ENCODE results near the gene VAC14.
A peak's percentile ranks its signal among the peaks of the same experiment; 100 is the strongest.

Gene VAC14

GRCh38 chr16:70709457-70709856 is 91.5 kb downstream of the VAC14 start:
- 95% methylated on average over 5 of the region's 5 CpGs for WGBS, 2 experiments
- Histone ChIP-seq H3K36me3 (ENCODE audit: control insufficient read depth, insufficient read depth, low read length) (no peaks in the 10 kb centered on the region), H3K27me3 (ENCODE audit: control insufficient read depth, insufficient read depth, low read length, poor library complexity, severe bottlenecking) (no peaks in the 10 kb centered on the region), H3K27ac (ENCODE audit: insufficient read depth, low read depth, low read length, poor library complexity, severe bottlenecking) (no peak overlapping the region), H3K4me3 (ENCODE audit: insufficient read depth, low read depth, low read length) (no peak overlapping the region), H3K4me1 (ENCODE audit: control insufficient read depth, insufficient read depth, low read length) (peaks cover 31% of the 10 kb centered on the region), H3K9me3 (ENCODE audit: control insufficient read depth, low read length) (no peaks in the 10 kb centered on the region)

GRCh38 chr16:70708366-70709246 is 92.4 kb downstream of the VAC14 start:
- 69% methylated on average over 20 of the region's 20 CpGs for WGBS, 2 experiments
- Histone ChIP-seq H3K36me3 (ENCODE audit: control insufficient read depth, insufficient read depth, low read length) (no peaks in the 10 kb centered on the region), H3K27ac (ENCODE audit: insufficient read depth, low read depth, low read length, poor library complexity, severe bottlenecking) (no peak overlapping the region), H3K4me1 (ENCODE audit: control insufficient read depth, insufficient read depth, low read length) (peaks cover 32% of the 10 kb centered on the region), H3K27me3 (ENCODE audit: control insufficient read depth, insufficient read depth, low read length, poor library complexity, severe bottlenecking) (no peaks in the 10 kb centered on the region), H3K9me3 (ENCODE audit: control insufficient read depth, low read length) (no peaks in the 10 kb centered on the region), H3K4me3 (ENCODE audit: insufficient read depth, low read depth, low read length) (no peak overlapping the region)

DNA sequence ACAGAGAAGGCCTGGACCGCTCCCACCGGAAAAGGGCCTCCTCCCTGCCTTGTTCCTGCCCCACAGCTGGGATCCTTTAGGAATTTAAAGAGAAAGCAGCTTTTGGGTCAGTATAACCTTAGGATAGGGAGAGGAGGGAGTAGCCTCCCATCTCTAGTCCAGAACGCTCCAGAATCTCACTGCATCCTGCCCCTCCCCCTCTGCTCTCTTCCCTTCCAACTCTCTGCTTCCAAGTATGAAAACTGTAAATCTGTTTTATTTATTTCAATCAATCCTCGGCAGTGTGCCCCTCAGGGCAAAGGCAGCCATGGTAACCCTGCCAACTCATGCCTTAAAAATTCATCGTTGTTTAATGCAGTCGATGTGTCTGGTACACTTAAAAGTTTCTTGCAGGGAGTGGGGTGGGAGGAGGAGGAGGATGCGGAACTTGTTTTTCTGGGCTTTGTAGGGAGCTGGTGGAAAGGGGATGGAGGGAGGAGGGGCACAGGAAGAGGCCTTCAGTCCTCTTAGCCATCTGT is 94.0 kb downstream of the VAC14 start:
- 93 to 96% methylated on average over 7 of the region's 7 CpGs for WGBS, 2 experiments
- Histone ChIP-seq H3K4me1 (ENCODE audit: control insufficient read depth, insufficient read depth, low read length) (peaks cover 23% of the 10 kb centered on the region), H3K27ac (ENCODE audit: insufficient read depth, low read depth, low read length, poor library complexity, severe bottlenecking) (no peak overlapping the region)

DNA sequence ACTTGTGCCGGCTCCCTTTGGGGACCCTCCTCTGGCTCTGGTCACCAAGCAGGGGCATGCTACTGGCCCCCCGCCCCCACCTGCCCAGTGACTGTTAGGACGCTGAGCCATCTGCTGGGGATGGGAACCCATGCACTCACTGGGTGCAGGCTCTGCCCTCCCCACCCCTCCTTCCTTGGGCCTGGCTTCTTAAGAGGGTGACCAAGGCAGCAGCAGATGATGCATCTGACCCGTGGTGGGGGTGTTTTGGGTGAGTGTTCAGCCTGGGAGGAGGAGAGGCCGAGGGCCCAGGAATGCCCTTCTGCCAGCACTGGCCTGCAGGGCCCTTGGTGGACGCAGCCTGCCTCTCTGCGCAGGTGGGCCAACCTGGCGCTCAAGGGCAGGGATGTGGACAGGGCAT is 95.9 kb downstream of the VAC14 start:
- no peaks in the 10 kb centered on the region for H3K9me3 ChIP-seq (ENCODE audit: control insufficient read depth, low read length)
- H3K4me3 ChIP-seq (ENCODE audit: insufficient read depth, low read depth, low read length), result no peak overlapping the region
- no peaks in the 10 kb centered on the region for H3K36me3 ChIP-seq (ENCODE audit: control insufficient read depth, insufficient read depth, low read length)
- 93 to 95% methylated on average over 8 of the region's 8 CpGs for WGBS, 2 experiments
- H3K27me3 ChIP-seq (ENCODE audit: control insufficient read depth, insufficient read depth, low read length, poor library complexity, severe bottlenecking), result no peaks in the 10 kb centered on the region
- H3K4me1 ChIP-seq (ENCODE audit: control insufficient read depth, insufficient read depth, low read length), result peaks cover 25% of the 10 kb centered on the region
- no peak overlapping the region for H3K27ac ChIP-seq (ENCODE audit: insufficient read depth, low read depth, low read length, poor library complexity, severe bottlenecking)

More for the DNA sequence above, 94.0 kb downstream of the VAC14 start:
- H3K9me3 ChIP-seq (ENCODE audit: control insufficient read depth, low read length), result no peaks in the 10 kb centered on the region
- H3K27me3 ChIP-seq (ENCODE audit: control insufficient read depth, insufficient read depth, low read length, poor library complexity, severe bottlenecking), result no peaks in the 10 kb centered on the region
- H3K4me3 ChIP-seq (ENCODE audit: insufficient read depth, low read depth, low read length), result no peak overlapping the region
- H3K36me3 ChIP-seq (ENCODE audit: control insufficient read depth, insufficient read depth, low read length), result no peaks in the 10 kb centered on the region

- peaks cover 25% of the 10 kb centered on the region for H3K4me1 ChIP-seq (ENCODE audit: control insufficient read depth, insufficient read depth, low read length)
- H3K9me3 ChIP-seq (ENCODE audit: control insufficient read depth, low read length), result no peaks in the 10 kb centered on the region
- 92% methylated on average over 11 of the region's 11 CpGs for WGBS, 2 experiments
- no peak overlapping the region for H3K27ac ChIP-seq (ENCODE audit: insufficient read depth, low read depth, low read length, poor library complexity, severe bottlenecking)
- H3K4me3 ChIP-seq (ENCODE audit: insufficient read depth, low read depth, low read length), result no peak overlapping the region
- no peaks in the 10 kb centered on the region for H3K27me3 ChIP-seq (ENCODE audit: control insufficient read depth, insufficient read depth, low read length, poor library complexity, severe bottlenecking)
- no peaks in the 10 kb centered on the region for H3K36me3 ChIP-seq (ENCODE audit: control insufficient read depth, insufficient read depth, low read length)
These were observed 96.4 kb downstream of the VAC14 start for GRCh38 chr16:70704586-70704985.

GRCh38 chr16:70703835-70704381 is 97.0 kb downstream of the VAC14 start:
- 88 to 89% methylated on average over 6 of the region's 6 CpGs for WGBS, 2 experiments
- H3K4me3 ChIP-seq (ENCODE audit: insufficient read depth, low read depth, low read length), result no peak overlapping the region
- no peak overlapping the region for H3K27ac ChIP-seq (ENCODE audit: insufficient read depth, low read depth, low read length, poor library complexity, severe bottlenecking)
- no peaks in the 10 kb centered on the region for H3K27me3 ChIP-seq (ENCODE audit: control insufficient read depth, insufficient read depth, low read length, poor library complexity, severe bottlenecking)
- H3K9me3 ChIP-seq (ENCODE audit: control insufficient read depth, low read length), result no peaks in the 10 kb centered on the region
- H3K36me3 ChIP-seq (ENCODE audit: control insufficient read depth, insufficient read depth, low read length), result no peaks in the 10 kb centered on the region
- H3K4me1 ChIP-seq (ENCODE audit: control insufficient read depth, insufficient read depth, low read length), result peaks cover 25% of the 10 kb centered on the region

GRCh38 chr16:70703041-70703834 is 97.7 kb downstream of the VAC14 start:
- Histone ChIP-seq H3K27me3 (ENCODE audit: control insufficient read depth, insufficient read depth, low read length, poor library complexity, severe bottlenecking) (no peaks in the 10 kb centered on the region), H3K9me3 (ENCODE audit: control insufficient read depth, low read length) (no peaks in the 10 kb centered on the region), H3K27ac (ENCODE audit: insufficient read depth, low read depth, low read length, poor library complexity, severe bottlenecking) (peak overlapping the region; percentile 55), H3K4me1 (ENCODE audit: control insufficient read depth, insufficient read depth, low read length) (peaks cover 25% of the 10 kb centered on the region), H3K36me3 (ENCODE audit: control insufficient read depth, insufficient read depth, low read length) (no peaks in the 10 kb centered on the region), H3K4me3 (ENCODE audit: insufficient read depth, low read depth, low read length) (no peak overlapping the region)
- WGBS, 2 experiments, result 62 to 66% methylated on average over 16 of the region's 16 CpGs

GRCh38 chr16:70702624-70703023 is 98.3 kb downstream of the VAC14 start:
- Histone ChIP-seq H3K27me3 (ENCODE audit: control insufficient read depth, insufficient read depth, low read length, poor library complexity, severe bottlenecking) (no peaks in the 10 kb centered on the region), H3K27ac (ENCODE audit: insufficient read depth, low read depth, low read length, poor library complexity, severe bottlenecking) (peak overlapping the region; percentile 55), H3K9me3 (ENCODE audit: control insufficient read depth, low read length) (no peaks in the 10 kb centered on the region), H3K4me3 (ENCODE audit: insufficient read depth, low read depth, low read length) (no peak overlapping the region), H3K4me1 (ENCODE audit: control insufficient read depth, insufficient read depth, low read length) (peaks cover 29% of the 10 kb centered on the region), H3K36me3 (ENCODE audit: control insufficient read depth, insufficient read depth, low read length) (no peaks in the 10 kb centered on the region)
- 90% methylated on average over 8 of the region's 8 CpGs for WGBS, 2 experiments

- Histone ChIP-seq H3K4me3 (ENCODE audit: insufficient read depth, low read depth, low read length) (no peak overlapping the region), H3K4me1 (ENCODE audit: control insufficient read depth, insufficient read depth, low read length) (peaks cover 35% of the 10 kb centered on the region), H3K9me3 (ENCODE audit: control insufficient read depth, low read length) (no peaks in the 10 kb centered on the region), H3K27me3 (ENCODE audit: control insufficient read depth, insufficient read depth, low read length, poor library complexity, severe bottlenecking) (no peaks in the 10 kb centered on the region), H3K27ac (ENCODE audit: insufficient read depth, low read depth, low read length, poor library complexity, severe bottlenecking) (no peak overlapping the region), H3K36me3 (ENCODE audit: control insufficient read depth, insufficient read depth, low read length) (no peaks in the 10 kb centered on the region)
- 92 to 93% methylated on average over 8 of the region's 8 CpGs for WGBS, 2 experiments
These were observed 99.0 kb downstream of the VAC14 start for GRCh38 chr16:70701998-70702397.

DNA sequence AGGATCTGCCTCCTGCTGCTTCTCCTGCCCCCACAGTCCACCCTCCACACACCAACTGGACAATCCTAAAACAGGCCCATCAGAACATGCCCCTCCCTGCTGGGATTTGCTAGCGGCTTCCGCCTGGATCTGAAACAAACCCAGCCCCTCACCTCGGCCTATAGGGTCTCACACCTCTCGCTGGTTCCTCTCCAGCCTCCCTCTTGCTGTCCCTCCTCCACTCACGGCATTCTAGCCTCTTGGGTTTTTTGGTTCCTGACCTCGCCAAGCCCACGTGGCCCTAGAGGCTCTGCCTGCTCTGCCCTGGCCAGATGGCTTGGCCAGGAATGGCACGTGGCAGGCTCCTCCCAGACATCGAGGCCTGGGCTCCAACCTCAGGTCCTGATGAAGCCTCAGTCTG is 99.4 kb downstream of the VAC14 start:
- 94 to 95% methylated on average over 9 of the region's 9 CpGs for WGBS, 2 experiments
- no peak overlapping the region for H3K27ac ChIP-seq (ENCODE audit: insufficient read depth, low read depth, low read length, poor library complexity, severe bottlenecking)
- H3K4me1 ChIP-seq (ENCODE audit: control insufficient read depth, insufficient read depth, low read length), result peaks cover 39% of the 10 kb centered on the region
- no peaks in the 10 kb centered on the region for H3K27me3 ChIP-seq (ENCODE audit: control insufficient read depth, insufficient read depth, low read length, poor library complexity, severe bottlenecking)
- no peaks in the 10 kb centered on the region for H3K9me3 ChIP-seq (ENCODE audit: control insufficient read depth, low read length)
- H3K4me3 ChIP-seq (ENCODE audit: insufficient read depth, low read depth, low read length), result no peak overlapping the region
- H3K36me3 ChIP-seq (ENCODE audit: control insufficient read depth, insufficient read depth, low read length), result no peaks in the 10 kb centered on the region

Data from ectodermal cell (in vitro differentiated cells).